Activated T-cell treated with anti-CD3 and anti-CD28 coated beads for 1 hour (primary cell): ENCODE data around the gene RUSC2.
"Not testable (repeated sequence)": the region's sequence is repeated elsewhere in the genome, so short reads cannot be mapped to it uniquely, and the experiment has no call there.

ENCODE experiments used
- DNase-seq: peaks from one replicate; pipeline ENCODE4 v3.0.0-alpha.2; 2020; ENCODE audit warnings: low read depth

RUSC2 gene

GRCh38 chr9:35495984-35496383 lies 6.1 kb downstream of the RUSC2 start:
- DNase-seq, result no peak

- DNase-seq, result not testable (repeated sequence)
These were observed 8.3 kb downstream of the RUSC2 start for GRCh38 chr9:35498245-35498644.

GRCh38 chr9:35499029-35499700 lies 9.3 kb downstream of the RUSC2 start:
- DNase-seq, result no peak

- DNase-seq, result no peak
These were observed 9.8 kb downstream of the RUSC2 start for GRCh38 chr9:35499701-35500030.

- no peak for DNase-seq
These were observed 10.3 kb downstream of the RUSC2 start for GRCh38 chr9:35500130-35500748.

- no peak for DNase-seq
These were observed 12.0 kb downstream of the RUSC2 start for GRCh38 chr9:35501946-35502345.

- no peak for DNase-seq
These were observed 16.4 kb downstream of the RUSC2 start for GRCh38 chr9:35506359-35506758.

GRCh38 chr9:35508069-35508468 lies 18.2 kb downstream of the RUSC2 start:
- no peak for DNase-seq

GRCh38 chr9:35510383-35510753 lies 20.5 kb downstream of the RUSC2 start:
- no peak for DNase-seq

GRCh38 chr9:35510754-35511428 lies 21.0 kb downstream of the RUSC2 start:
- no peak for DNase-seq

GRCh38 chr9:35511453-35511852 lies 21.5 kb downstream of the RUSC2 start:
- no peak for DNase-seq

- DNase-seq, result no peak
These were observed 25.9 kb downstream of the RUSC2 start for GRCh38 chr9:35515766-35516165.

GRCh38 chr9:35516479-35516878 lies 26.6 kb downstream of the RUSC2 start:
- DNase-seq, result no peak

- DNase-seq, result no peak
These were observed 27.2 kb downstream of the RUSC2 start for GRCh38 chr9:35517131-35517530.

GRCh38 chr9:35517552-35518224 lies 27.8 kb downstream of the RUSC2 start:
- DNase-seq, result no peak

- DNase-seq, result no peak
These were observed 28.4 kb downstream of the RUSC2 start for GRCh38 chr9:35518225-35518821.

- no peak for DNase-seq
These were observed 29.2 kb downstream of the RUSC2 start for GRCh38 chr9:35518981-35519679.

GRCh38 chr9:35519692-35520363 lies 29.9 kb downstream of the RUSC2 start:
- no peak for DNase-seq

- no peak for DNase-seq
These were observed 30.4 kb downstream of the RUSC2 start for GRCh38 chr9:35520364-35520710.

- no peak for DNase-seq
These were observed 31.8 kb downstream of the RUSC2 start for GRCh38 chr9:35521708-35522107.

- no peak for DNase-seq
These were observed 32.3 kb downstream of the RUSC2 start for GRCh38 chr9:35522187-35522586.

- DNase-seq, result no peak
These were observed 32.8 kb downstream of the RUSC2 start for GRCh38 chr9:35522700-35523099.
